ENCODE results near the gene PRR33. TPM values are rescaled to one million over a fixed set of nuclear protein-coding genes. Genes with fewer than 3 reads are reported as not detected.

PRR33 gene
- total and polyA plus RNA-seq, 4 donors: 0.08 to 0.13 TPM; not detected in 2

DNA sequence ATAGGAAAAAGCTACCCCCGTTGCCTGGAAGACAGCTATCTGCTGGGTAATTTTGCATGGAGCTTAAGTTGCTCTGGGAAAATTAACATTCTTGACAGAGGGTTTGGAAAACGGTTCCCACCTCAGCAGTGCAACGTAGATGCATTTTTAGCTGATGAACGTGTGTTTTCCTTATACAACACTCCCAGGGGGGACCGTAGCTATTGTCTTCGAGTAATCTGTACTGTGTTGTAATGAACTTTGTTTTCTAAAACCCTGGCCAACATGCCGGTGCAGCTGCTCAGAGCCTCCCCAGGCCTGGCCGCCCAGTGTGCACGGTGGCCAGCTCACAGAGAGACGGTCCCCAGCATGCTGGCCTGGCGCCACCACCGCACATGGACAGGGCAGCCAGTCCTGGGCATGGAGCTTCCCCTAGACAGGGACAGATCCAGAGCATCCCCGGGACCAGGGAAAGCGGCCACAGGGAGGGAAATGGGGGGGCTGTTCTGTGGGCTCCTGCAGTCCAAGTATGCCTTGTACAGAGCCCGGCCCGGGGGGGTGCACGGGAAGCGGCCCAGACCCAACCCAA, 30.0 kb upstream of the PRR33 start:
- Histone ChIP-seq H3K4me1 (ENCODE audit: control insufficient read depth in 5 of 5, insufficient read depth in 5 of 5, low read length in 5 of 5) (peaks cover 0 to 34% (median 9%) of the 10 kb centered on the region in 5 donors), H3K9me3 (ENCODE audit: control insufficient read depth in 4 of 4, insufficient read depth in 3 of 4, low read length in 3 of 4) (no peaks in the 10 kb centered on the region), H3K9ac (ENCODE audit: insufficient read depth in 1 of 2, low read length in 2 of 2) (no peak overlapping the region), H3K27me3 (ENCODE audit: control insufficient read depth in 3 of 3, insufficient read depth in 3 of 3, low read length in 2 of 3) (no peaks in the 10 kb centered on the region), H3K27ac (ENCODE audit: low read depth in 1 of 2, low read length in 1 of 2) (peak overlapping the region in 1 of 2 donors; percentile 2), H3K4me3 (no peak overlapping the region), H3K36me3 (ENCODE audit: control insufficient read depth in 4 of 4, insufficient read depth in 4 of 4, low read length in 4 of 4) (no peaks in the 10 kb centered on the region)
- TF ChIP-seq, protein P1, sequence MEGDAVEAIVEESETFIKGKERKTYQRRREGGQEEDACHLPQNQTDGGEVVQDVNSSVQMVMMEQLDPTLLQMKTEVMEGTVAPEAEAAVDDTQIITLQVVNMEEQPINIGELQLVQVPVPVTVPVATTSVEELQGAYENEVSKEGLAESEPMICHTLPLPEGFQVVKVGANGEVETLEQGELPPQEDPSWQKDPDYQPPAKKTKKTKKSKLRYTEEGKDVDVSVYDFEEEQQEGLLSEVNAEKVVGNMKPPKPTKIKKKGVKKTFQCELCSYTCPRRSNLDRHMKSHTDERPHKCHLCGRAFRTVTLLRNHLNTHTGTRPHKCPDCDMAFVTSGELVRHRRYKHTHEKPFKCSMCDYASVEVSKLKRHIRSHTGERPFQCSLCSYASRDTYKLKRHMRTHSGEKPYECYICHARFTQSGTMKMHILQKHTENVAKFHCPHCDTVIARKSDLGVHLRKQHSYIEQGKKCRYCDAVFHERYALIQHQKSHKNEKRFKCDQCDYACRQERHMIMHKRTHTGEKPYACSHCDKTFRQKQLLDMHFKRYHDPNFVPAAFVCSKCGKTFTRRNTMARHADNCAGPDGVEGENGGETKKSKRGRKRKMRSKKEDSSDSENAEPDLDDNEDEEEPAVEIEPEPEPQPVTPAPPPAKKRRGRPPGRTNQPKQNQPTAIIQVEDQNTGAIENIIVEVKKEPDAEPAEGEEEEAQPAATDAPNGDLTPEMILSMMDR (IDR thresholded peaks at IDR 0.05; ENCODE audit: control extremely low read depth, extremely low read depth): no peak
- DNase-seq (peak; percentile 56 to 71 (median 67)), ATAC-seq (ENCODE audit: insufficient read depth, low FRiP score) (no peak)
- 70 to 84% methylated on average over 18 of the region's 18 CpGs for WGBS, 2 donors

DNA sequence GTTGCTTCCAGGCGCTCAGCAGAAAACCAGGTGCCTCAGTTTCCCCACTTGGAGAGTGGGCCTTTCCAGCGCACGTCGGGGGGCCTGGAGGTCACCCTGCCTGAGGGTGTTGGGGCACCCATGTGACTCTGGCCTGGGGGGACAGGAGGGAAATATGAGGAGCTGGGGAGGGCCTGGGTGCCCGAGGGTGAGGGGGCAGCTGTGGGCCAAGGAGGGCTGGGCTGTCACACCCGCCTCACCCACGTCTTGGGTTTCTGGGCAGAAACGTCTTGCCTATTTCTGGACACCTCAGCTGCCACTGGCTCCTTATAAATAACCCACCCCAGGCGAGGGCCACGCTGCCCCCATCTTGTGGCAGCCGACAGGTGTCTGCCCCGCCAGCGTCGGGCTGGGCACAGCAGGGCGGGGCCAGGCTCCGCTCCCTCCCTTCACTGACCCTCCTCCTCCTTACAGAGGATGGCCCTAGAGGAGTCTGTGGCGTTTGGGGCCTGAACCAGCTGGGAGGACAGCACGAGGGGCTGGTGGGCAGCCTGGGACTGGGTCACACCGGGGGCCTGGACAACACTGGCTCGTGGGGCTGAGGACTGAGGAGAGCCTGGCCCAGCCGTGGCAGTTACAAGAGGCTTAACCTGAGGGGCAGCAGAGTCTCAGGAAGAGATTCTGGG, 29.3 kb upstream of the PRR33 start:
- no peaks in the 10 kb centered on the region for H3K9me3 ChIP-seq (ENCODE audit: control insufficient read depth in 4 of 4, insufficient read depth in 3 of 4, low read length in 3 of 4)
- H3K27ac ChIP-seq (ENCODE audit: low read depth in 1 of 2, low read length in 1 of 2): peak overlapping the region in 1 of 2 donors; percentile 2
- H3K27me3 ChIP-seq (ENCODE audit: control insufficient read depth in 3 of 3, insufficient read depth in 3 of 3, low read length in 2 of 3): no peaks in the 10 kb centered on the region
- peaks cover 0 to 33% (median 9%) of the 10 kb centered on the region in 5 donors for H3K4me1 ChIP-seq (ENCODE audit: control insufficient read depth in 5 of 5, insufficient read depth in 5 of 5, low read length in 5 of 5)
- TF ChIP-seq, protein P1 (IDR thresholded peaks at IDR 0.05; ENCODE audit: control extremely low read depth, extremely low read depth): no peak
- ATAC-seq (ENCODE audit: insufficient read depth, low FRiP score) (no peak), DNase-seq (no peak)
- no peaks in the 10 kb centered on the region for H3K36me3 ChIP-seq (ENCODE audit: control insufficient read depth in 4 of 4, insufficient read depth in 4 of 4, low read length in 4 of 4)
- no peak overlapping the region for H3K4me3 ChIP-seq
- H3K9ac ChIP-seq (ENCODE audit: insufficient read depth in 1 of 2, low read length in 2 of 2): no peak overlapping the region
- WGBS, 2 donors: 74 to 87% methylated on average over 19 to 21 of the region's 21 CpGs

DNA sequence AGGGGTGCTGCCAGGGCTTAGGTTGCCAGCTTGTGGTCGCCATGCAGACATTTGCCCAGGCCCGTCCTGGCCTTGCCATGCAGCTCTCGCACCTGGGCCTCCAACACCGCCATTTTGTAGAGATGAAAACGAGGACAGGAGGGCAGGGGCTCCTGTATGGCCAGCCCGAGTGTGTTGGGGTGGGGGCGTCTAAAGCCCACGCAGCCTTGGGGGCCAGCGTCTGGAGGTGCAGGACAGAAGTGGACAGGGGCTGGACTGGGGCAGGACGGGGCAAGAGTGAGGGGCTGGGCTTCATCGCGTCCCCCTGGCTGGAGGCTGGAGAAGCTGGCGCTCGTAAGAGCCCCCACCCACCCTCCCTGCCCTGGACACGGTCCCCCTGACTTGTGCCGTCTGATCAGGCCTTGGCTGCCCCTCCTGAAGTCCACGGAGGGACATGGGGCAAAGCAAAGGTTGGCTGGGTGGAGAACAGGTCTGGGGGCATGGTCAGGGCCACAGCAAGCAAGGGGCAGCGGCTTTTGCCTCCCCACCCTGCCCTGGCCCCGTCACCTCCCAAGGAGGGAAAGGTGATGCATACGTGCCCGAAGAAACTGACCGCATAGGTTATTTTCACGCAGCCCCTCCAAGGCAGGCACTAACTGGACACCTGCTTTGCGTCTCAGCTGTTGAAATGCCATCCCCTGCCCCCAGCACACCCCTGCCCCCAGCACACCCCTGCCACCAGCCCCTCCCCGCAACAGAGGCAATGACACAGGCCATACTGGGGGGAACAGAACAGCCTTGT, 28.6 kb upstream of the PRR33 start:
- Histone ChIP-seq H3K27me3 (ENCODE audit: control insufficient read depth in 3 of 3, insufficient read depth in 3 of 3, low read length in 2 of 3) (no peaks in the 10 kb centered on the region), H3K27ac (ENCODE audit: low read depth in 1 of 2, low read length in 1 of 2) (peak overlapping the region in 1 of 2 donors; percentile 10), H3K4me1 (ENCODE audit: control insufficient read depth in 5 of 5, insufficient read depth in 5 of 5, low read length in 5 of 5) (peaks cover 0 to 33% (median 9%) of the 10 kb centered on the region in 5 donors), H3K9ac (ENCODE audit: insufficient read depth in 1 of 2, low read length in 2 of 2) (no peak overlapping the region), H3K4me3 (no peak overlapping the region), H3K36me3 (ENCODE audit: control insufficient read depth in 4 of 4, insufficient read depth in 4 of 4, low read length in 4 of 4) (no peaks in the 10 kb centered on the region), H3K9me3 (ENCODE audit: control insufficient read depth in 4 of 4, insufficient read depth in 3 of 4, low read length in 3 of 4) (no peaks in the 10 kb centered on the region)
- DNase-seq (no peak), ATAC-seq (ENCODE audit: insufficient read depth, low FRiP score) (no peak)
- TF ChIP-seq, protein P1 (IDR thresholded peaks at IDR 0.05; ENCODE audit: control extremely low read depth, extremely low read depth): no peak
- WGBS, 2 donors: 91 to 94% methylated on average over 25 of the region's 25 CpGs
